Ishikawa (cell line): Measurements from ENCODE around the gene EYA3.

ENCODE experiments used
- CEBPB ChIP-seq: IDR thresholded peaks from 2 replicates; pipeline ENCODE4 v1.6.1; 2012
- CREB1 ChIP-seq: IDR thresholded peaks from 2 replicates; pipeline ENCODE4 v1.6.1; 2012; ENCODE audit warnings: low read depth
- EGR1 ChIP-seq: IDR thresholded peaks from 2 replicates; pipeline ENCODE4 v1.6.1; 2012
- EP300 ChIP-seq: IDR thresholded peaks from 2 replicates; pipeline ENCODE4 v1.6.1; 2012; ENCODE audit warnings: borderline replicate concordance
- FOXM1 ChIP-seq: IDR thresholded peaks from 2 replicates; pipeline ENCODE4 v1.6.1; 2012; ENCODE audit warnings: low read depth, borderline replicate concordance
- NFIC ChIP-seq: IDR thresholded peaks from 2 replicates; pipeline ENCODE4 v1.6.1; 2012
- RAD21 ChIP-seq: IDR thresholded peaks from 2 replicates; pipeline ENCODE4 v1.6.1; 2012; ENCODE audit warnings: low read depth
- TAF1 ChIP-seq: IDR thresholded peaks from 2 replicates; pipeline ENCODE4 v1.6.1; 2012; ENCODE audit warnings: low read depth, mild to moderate bottlenecking
- TCF12 ChIP-seq: IDR thresholded peaks from 2 replicates; pipeline ENCODE4 v1.6.1; 2012; ENCODE audit warnings: low read depth
- TEAD4 ChIP-seq: IDR thresholded peaks from 2 replicates; pipeline ENCODE4 v1.6.1; 2012
- YY1 ChIP-seq: IDR thresholded peaks from 2 replicates; pipeline ENCODE4 v1.6.1; 2012; ENCODE audit warnings: low read depth
- ZBTB7A ChIP-seq: IDR thresholded peaks from 2 replicates; pipeline ENCODE4 v1.6.1; 2012; ENCODE audit warnings: low read depth
- TF ChIP-seq, protein P1 (sequence below): IDR thresholded peaks from 2 replicates; pipeline ENCODE4 v1.6.1; 2012; ENCODE audit warnings: low read depth, mild to moderate bottlenecking
- TF ChIP-seq, protein P2 (sequence below): IDR thresholded peaks from 2 replicates; pipeline ENCODE4 v1.6.1; 2012
- TF ChIP-seq, protein P3 (sequence below): IDR thresholded peaks from 2 replicates; pipeline ENCODE4 v1.6.1; 2012

The EYA3 gene

DNA sequence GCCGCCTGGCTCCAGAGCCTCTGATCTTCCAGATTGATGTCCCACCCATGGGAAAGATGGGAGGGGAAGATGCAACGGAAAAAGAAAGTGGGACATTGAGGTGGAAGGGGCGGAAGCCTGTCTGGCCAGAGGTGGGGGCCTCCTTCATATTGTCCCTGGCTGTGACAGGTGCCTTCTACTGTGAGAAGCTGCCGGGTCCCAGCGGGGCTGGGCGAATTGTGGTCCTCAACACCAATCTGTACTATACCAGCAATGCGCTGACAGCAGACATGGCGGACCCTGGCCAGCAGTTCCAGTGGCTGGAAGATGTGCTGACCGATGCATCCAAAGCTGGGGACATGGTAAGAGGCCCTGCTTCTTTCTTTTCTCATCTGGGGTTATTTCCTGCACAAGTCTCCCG is 134.2 kb downstream of the EYA3 start:
- no peak for TF ChIP-seq ZBTB7A
- TF ChIP-seq RAD21: no peak
- no peak for TF ChIP-seq TCF12
- TF ChIP-seq NFIC: no peak
- no peak for TF ChIP-seq TEAD4
- no peak for TF ChIP-seq CEBPB
- no peak for TF ChIP-seq EP300
- TF ChIP-seq, protein P1, sequence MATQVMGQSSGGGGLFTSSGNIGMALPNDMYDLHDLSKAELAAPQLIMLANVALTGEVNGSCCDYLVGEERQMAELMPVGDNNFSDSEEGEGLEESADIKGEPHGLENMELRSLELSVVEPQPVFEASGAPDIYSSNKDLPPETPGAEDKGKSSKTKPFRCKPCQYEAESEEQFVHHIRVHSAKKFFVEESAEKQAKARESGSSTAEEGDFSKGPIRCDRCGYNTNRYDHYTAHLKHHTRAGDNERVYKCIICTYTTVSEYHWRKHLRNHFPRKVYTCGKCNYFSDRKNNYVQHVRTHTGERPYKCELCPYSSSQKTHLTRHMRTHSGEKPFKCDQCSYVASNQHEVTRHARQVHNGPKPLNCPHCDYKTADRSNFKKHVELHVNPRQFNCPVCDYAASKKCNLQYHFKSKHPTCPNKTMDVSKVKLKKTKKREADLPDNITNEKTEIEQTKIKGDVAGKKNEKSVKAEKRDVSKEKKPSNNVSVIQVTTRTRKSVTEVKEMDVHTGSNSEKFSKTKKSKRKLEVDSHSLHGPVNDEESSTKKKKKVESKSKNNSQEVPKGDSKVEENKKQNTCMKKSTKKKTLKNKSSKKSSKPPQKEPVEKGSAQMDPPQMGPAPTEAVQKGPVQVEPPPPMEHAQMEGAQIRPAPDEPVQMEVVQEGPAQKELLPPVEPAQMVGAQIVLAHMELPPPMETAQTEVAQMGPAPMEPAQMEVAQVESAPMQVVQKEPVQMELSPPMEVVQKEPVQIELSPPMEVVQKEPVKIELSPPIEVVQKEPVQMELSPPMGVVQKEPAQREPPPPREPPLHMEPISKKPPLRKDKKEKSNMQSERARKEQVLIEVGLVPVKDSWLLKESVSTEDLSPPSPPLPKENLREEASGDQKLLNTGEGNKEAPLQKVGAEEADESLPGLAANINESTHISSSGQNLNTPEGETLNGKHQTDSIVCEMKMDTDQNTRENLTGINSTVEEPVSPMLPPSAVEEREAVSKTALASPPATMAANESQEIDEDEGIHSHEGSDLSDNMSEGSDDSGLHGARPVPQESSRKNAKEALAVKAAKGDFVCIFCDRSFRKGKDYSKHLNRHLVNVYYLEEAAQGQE: no peak
- TF ChIP-seq, protein P2, sequence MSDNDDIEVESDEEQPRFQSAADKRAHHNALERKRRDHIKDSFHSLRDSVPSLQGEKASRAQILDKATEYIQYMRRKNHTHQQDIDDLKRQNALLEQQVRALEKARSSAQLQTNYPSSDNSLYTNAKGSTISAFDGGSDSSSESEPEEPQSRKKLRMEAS: no peak
- no peak for TF ChIP-seq CREB1

DNA sequence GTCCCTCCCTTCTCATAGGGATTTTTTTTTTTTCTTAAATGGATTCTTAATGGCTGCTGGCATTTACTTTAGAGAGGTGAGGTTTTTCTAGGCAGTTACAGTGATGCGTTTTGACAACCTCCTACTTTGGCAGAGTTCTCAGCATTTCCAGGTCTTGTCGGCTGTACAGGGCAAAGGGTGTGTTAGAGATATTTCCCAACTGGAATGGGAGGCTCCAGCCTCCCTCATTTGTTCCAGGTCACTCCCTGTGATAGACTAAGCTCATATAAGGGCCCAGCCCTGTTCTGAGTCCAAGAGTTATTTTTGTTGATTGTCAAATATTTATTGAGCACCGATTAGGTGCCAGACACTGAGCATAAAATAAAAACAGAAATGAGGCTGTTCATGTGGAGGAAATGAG is 136.3 kb downstream of the EYA3 start:
- TF ChIP-seq EP300 (no peak), TEAD4 (no peak), EGR1 (no peak), CREB1 (no peak), YY1 (no peak), FOXM1 (no peak), RAD21 (no peak), TCF12 (no peak), TAF1 (no peak)
- TF ChIP-seq, protein P2: no peak
- TF ChIP-seq, protein P3, sequence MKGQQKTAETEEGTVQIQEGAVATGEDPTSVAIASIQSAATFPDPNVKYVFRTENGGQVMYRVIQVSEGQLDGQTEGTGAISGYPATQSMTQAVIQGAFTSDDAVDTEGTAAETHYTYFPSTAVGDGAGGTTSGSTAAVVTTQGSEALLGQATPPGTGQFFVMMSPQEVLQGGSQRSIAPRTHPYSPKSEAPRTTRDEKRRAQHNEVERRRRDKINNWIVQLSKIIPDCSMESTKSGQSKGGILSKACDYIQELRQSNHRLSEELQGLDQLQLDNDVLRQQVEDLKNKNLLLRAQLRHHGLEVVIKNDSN: no peak

DNA sequence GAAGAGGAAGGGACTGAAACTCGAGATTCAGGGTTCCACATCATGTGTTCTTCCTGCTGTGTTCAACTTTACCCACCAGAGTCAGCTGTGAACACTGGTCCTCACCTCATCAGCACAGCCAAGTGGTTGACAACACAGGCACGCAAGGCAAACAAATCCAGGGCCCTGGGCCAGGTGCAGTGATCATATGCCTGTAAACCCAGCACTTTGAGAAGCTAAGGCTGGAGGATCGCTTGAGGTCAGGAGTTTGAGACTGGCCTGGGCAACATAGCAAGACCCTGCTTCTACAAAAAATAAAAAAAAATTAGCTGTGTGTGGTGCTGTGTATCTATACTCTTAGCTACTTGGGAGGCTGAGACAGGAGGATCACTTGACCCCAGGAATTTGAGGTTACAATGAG is 137.0 kb downstream of the EYA3 start:
- no peak for TF ChIP-seq ZBTB7A
- TF ChIP-seq YY1: no peak
- TF ChIP-seq CEBPB: no peak
- TF ChIP-seq RAD21: no peak
- TF ChIP-seq, protein P3: no peak
- TF ChIP-seq NFIC: no peak

DNA sequence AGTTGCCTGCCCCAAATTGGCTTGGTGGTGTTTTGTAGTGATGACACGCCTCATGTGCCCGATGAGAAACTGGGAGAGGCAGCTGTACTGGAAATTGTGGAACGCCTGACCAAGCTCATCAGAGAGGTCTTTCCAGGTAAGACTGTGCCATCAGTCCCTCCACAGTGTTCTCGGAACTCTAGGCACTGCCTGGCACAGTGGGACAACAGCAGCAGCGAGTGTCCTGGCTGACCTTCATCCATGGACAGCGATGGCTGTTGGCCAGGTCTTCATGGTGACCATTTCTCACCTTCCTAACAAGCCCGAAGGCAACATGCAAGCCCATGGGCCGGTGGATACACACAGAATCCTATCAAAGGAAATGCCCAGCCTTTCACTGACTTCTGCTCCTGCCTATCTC is 139.4 kb downstream of the EYA3 start:
- TF ChIP-seq TCF12 (no peak), NFIC (no peak), EP300 (no peak), CREB1 (no peak), FOXM1 (no peak), EGR1 (no peak), TAF1 (no peak), YY1 (no peak), ZBTB7A (no peak), CEBPB (no peak), TEAD4 (no peak), RAD21 (no peak)
- TF ChIP-seq, protein P2: no peak
- TF ChIP-seq, protein P3: no peak
- TF ChIP-seq, protein P1: no peak

DNA sequence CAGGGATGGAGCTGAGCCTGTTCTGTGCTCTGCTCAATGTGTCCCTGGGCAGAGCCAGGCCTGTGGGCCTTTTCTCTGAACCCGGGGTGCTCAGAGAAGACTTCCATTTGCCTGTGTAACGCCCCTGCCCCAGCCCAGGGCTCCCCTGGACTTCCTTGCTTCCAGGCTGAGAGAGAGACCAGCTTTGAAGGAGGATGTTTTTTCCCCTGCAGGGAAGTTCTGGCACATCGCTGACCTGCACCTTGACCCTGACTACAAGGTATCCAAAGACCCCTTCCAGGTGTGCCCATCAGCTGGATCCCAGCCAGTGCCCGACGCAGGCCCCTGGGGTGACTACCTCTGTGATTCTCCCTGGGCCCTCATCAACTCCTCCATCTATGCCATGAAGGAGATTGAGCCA is 143.4 kb downstream of the EYA3 start:
- no peak for TF ChIP-seq TCF12
- TF ChIP-seq YY1: no peak
- TF ChIP-seq RAD21: no peak
- no peak for TF ChIP-seq EGR1
- no peak for TF ChIP-seq TAF1
- TF ChIP-seq, protein P2: no peak
- no peak for TF ChIP-seq CREB1
- no peak for TF ChIP-seq ZBTB7A
- TF ChIP-seq, protein P3: no peak
